Body of pancreas (tissue), 4 donors: ENCODE data around the gene CDKAL1.

Experiments used
- POLR2A ChIP-seq, 3 donors: fragments of 450-650 bp; IDR thresholded peaks; one replicate each; pipeline ENCODE4 v1.6.1; 2016; ENCODE audit warnings: antibody characterized with exemption in 3 of 3, mild to moderate bottlenecking in 2 of 3
- TF ChIP-seq, protein P1 (sequence below), 7 experiments: fragments of 450-650 bp in 4 of 7; fragments of 200-600 bp in 3 of 7; sonication (generic) in 3 of 7; IDR thresholded peaks; one replicate each; pipeline ENCODE4 v1.5.1; 2016 to 2019; ENCODE audit warnings: antibody characterized with exemption in 7 of 7

DNA sequence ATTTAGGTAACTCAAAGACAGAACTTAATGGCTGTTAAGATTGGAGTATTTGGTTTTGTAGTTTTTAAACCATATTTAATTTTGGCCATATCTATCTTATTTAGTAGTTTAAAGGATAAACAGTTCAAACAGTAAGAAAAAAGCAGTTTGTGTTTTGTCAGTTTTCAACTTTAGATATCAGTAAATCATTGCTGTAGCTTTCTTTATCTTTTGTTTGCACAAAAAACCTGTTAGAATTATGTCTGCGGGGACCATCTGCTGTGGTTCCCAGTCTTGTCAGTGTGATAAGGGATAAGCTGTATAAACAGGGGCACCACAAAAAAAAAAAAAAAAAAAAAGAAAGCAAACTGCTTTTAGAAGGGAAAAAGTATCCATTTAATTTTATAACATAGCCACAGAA is 40.9 kb downstream of the CDKAL1 start:
- TF ChIP-seq, protein P1, sequence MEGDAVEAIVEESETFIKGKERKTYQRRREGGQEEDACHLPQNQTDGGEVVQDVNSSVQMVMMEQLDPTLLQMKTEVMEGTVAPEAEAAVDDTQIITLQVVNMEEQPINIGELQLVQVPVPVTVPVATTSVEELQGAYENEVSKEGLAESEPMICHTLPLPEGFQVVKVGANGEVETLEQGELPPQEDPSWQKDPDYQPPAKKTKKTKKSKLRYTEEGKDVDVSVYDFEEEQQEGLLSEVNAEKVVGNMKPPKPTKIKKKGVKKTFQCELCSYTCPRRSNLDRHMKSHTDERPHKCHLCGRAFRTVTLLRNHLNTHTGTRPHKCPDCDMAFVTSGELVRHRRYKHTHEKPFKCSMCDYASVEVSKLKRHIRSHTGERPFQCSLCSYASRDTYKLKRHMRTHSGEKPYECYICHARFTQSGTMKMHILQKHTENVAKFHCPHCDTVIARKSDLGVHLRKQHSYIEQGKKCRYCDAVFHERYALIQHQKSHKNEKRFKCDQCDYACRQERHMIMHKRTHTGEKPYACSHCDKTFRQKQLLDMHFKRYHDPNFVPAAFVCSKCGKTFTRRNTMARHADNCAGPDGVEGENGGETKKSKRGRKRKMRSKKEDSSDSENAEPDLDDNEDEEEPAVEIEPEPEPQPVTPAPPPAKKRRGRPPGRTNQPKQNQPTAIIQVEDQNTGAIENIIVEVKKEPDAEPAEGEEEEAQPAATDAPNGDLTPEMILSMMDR (IDR thresholded peaks at IDR 0.05), result no peak
- TF ChIP-seq POLR2A (IDR thresholded peaks at IDR 0.05), result no peak
